Kidney (tissue), 14 donors: ENCODE data around the gene DNAAF8. TPM values are rescaled to one million over a fixed set of nuclear protein-coding genes. Genes with fewer than 3 reads are reported as not detected.
A peak's percentile ranks its signal among the peaks of the same experiment; 100 is the strongest.

Source experiments
- DNase-seq, 5 donors: peaks; one replicate each; pipeline ENCODE4 v3.0.0-alpha.2; 2013 to 2020
- FAIRE-seq: peaks from 2 replicates; lab custom pipeline; 2012; peaks lifted over from hg19 to GRCh38; lab: Jason Lieb, UNC
- H3K27ac ChIP-seq, 2 donors: one replicate each; pipeline ENCODE4 v1.7.0; 2013; ENCODE audit warnings: low read depth in 2 of 2, low read length in 2 of 2, inconsistent platforms in 1 of 2
- H3K27me3 ChIP-seq: one replicate; pipeline ENCODE4 v1.7.1; 2013; ENCODE audit warnings: low read length, inconsistent platforms; ENCODE audit not compliant: control insufficient read depth, insufficient read depth
- H3K36me3 ChIP-seq, 3 donors: one replicate each; pipeline versions ENCODE4 v1.7.0 to v1.7.1; 2013; ENCODE audit warnings: low read length in 3 of 3, control low read depth in 1 of 3, inconsistent platforms in 1 of 3; ENCODE audit not compliant: insufficient read depth in 3 of 3, control insufficient read depth in 2 of 3
- H3K4me1 ChIP-seq, 3 donors: one replicate each; pipeline versions ENCODE4 v1.7.0 to v1.7.1; 2013; ENCODE audit warnings: low read length in 3 of 3, inconsistent platforms in 1 of 3, low read depth in 1 of 3; ENCODE audit not compliant: control insufficient read depth in 2 of 3, insufficient read depth in 2 of 3
- H3K4me3 ChIP-seq, 3 donors: one replicate each; pipeline versions ENCODE4 v1.7.0 to v1.8.1; 2013; ENCODE audit warnings: low read length in 3 of 3, control low read depth in 1 of 3, inconsistent platforms in 1 of 3
- H3K9ac ChIP-seq, 3 donors: one replicate each; pipeline versions ENCODE4 v1.7.0 to v1.7.1; 2013; ENCODE audit warnings: low read length in 3 of 3, control low read depth in 1 of 3, inconsistent platforms in 1 of 3
- H3K9me3 ChIP-seq, 3 donors: one replicate each; pipeline versions ENCODE4 v1.7.0 to v1.7.1; 2013; ENCODE audit warnings: low read length in 3 of 3, control low read depth in 1 of 3, inconsistent platforms in 1 of 3; ENCODE audit not compliant: control insufficient read depth in 2 of 3, insufficient read depth in 1 of 3
- CTCF ChIP-seq: IDR thresholded peaks from 3 replicates; pipeline ENCODE4 v1.5.1; 2012; ENCODE audit warnings: mild to moderate bottlenecking, moderate library complexity, borderline replicate concordance; ENCODE audit not compliant: insufficient read depth; ENCODE audit errors: extremely low read depth
- intact Hi-C: fragments of 100-400 bp; cut with DNase I; formaldehyde crosslinking; loops from one replicate; pipeline ENCODE4 v1.11.1; 2022
- polyA plus RNA-seq: library from polyadenylated mRNA; stranded (reverse); fragments of 350-450 nt; fragmentation: Illumina TruSeq; extraction: RNeasy Lipid Tissue Mini Kit (QIAGEN cat#74804); gene quantifications from one replicate; pipeline ENCODE4 v1.2.3, GENCODE V29; 2014; ENCODE audit warnings: low read depth, low replicate concordance; ENCODE audit not compliant: insufficient read depth
- total RNA-seq: library from RNA; stranded (reverse); fragmentation: NEBNext Ultra II Directional; extraction: Animal tissue kit (Norgen Biotek cat#: 25700); gene quantifications from one replicate; pipeline ENCODE4 v1.2.1, GENCODE V29; 2021
- donor health status: control.
- donor health status: control.
- donor health status: control.
- donor health status: control.
- donor health status: control.
- donor health status: DM: yes; HTN: yes; CAD: no.
- donor health status: Normal renal cell carcinoma (clear cell type).

Gene DNAAF8
- total and polyA plus RNA-seq, 2 donors from 2014 or later: 1.8 to 4.0 TPM

DNA sequence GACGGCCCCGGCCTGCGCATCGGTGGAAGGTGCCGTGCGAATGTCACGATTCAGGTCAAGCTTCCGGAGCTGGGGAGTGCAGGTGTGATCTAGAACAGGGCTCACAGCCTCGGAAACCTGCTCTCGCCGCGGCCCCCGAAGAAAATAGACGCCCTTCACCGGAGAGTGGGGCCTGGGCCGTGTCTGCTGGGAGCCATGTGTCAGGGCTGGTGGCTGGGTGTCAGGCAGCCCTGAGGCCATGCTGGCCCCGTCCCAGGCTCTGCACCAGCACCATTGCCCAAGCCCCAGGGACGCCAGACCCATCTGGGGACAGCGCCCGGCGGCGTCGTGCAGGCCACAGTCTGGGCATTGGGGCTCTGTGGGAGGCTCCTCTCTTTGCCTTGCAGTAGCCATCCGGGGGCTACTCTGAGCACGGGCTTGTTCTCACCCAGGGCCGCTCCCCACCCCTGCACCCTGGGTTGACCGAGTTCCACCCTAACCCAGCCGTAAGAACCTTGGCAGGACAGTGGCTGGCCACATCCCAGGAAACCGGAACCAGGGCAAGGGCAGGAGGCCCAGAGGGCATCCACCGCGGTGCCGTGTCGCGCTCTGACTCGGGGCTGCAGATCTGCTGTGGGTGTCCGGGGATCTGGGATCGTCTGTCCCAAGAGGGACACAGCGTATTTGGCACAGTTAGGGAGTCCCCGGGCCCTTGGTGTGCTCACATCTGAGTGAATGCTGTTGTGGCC lies 46.2 kb upstream of the DNAAF8 start:
- Histone ChIP-seq H3K4me3 (no peak overlapping the region), H3K27me3 (no peaks in the 10 kb centered on the region), H3K9me3 (no peaks in the 10 kb centered on the region), H3K9ac (no peak overlapping the region), H3K27ac (no peak overlapping the region), H3K36me3 (peaks cover 0 to 6% (median 2%) of the 10 kb centered on the region in 3 donors), H3K4me1 (peaks cover 0 to 12% (median 0%) of the 10 kb centered on the region in 3 donors)
- TF ChIP-seq CTCF: no peak
- no peak for DNase-seq
- intact Hi-C loops: no loop called here
- FAIRE-seq: no peak

DNA sequence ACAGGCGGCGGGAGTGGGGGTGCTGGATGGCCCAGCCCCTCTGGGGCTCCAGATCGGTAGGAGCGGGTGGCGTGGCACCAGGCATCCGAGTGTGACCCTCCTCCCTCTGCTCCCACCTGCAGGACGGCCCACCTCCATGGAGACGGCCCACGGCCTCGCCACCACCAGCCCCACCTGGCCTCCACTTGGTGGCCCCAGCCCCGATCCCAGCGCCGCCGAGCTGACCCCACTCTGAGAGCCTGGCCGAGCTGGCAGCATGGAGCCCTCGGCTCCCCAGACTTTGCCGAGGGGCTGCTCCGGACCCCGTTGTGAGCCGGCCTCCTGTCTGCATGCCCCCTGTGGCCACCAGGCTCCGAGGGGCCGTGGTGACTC lies 45.7 kb upstream of the DNAAF8 start:
- Histone ChIP-seq H3K9ac (no peak overlapping the region), H3K27ac (no peak overlapping the region), H3K36me3 (peaks cover 0 to 3% (median 2%) of the 10 kb centered on the region in 3 donors), H3K4me1 (peaks cover 0 to 12% (median 0%) of the 10 kb centered on the region in 3 donors), H3K27me3 (no peaks in the 10 kb centered on the region), H3K4me3 (no peak overlapping the region), H3K9me3 (no peaks in the 10 kb centered on the region)
- no peak for TF ChIP-seq CTCF
- intact Hi-C loops: no loop called here
- DNase-seq: peak in 1 of 5 donors; percentile 76
- FAIRE-seq: no peak

GRCh38 chr16:4689091-4689671 lies 45.2 kb upstream of the DNAAF8 start:
- no peak overlapping the region for H3K4me3 ChIP-seq
- DNase-seq (peak in 2 of 5 donors; percentile 2 to 68), FAIRE-seq (no peak)
- no peak overlapping the region for H3K9ac ChIP-seq
- peaks cover 0 to 12% (median 0%) of the 10 kb centered on the region in 3 donors for H3K4me1 ChIP-seq
- no peaks in the 10 kb centered on the region for H3K9me3 ChIP-seq
- H3K27me3 ChIP-seq: no peaks in the 10 kb centered on the region
- no peak overlapping the region for H3K27ac ChIP-seq
- peaks cover 0 to 3% (median 2%) of the 10 kb centered on the region in 3 donors for H3K36me3 ChIP-seq
- TF ChIP-seq CTCF: no peak
- intact Hi-C loops: no loop called here
